Activated naive CD8-positive, alpha-beta T cell treated with anti-CD3 and anti-CD28 coated beads, Interleukin-2, amount 50 U/mL, for 16 hours (primary cell): ENCODE measurements around the gene CNN1.
"Not testable (repeated sequence)": the region's sequence is repeated elsewhere in the genome, so short reads cannot be mapped to it uniquely, and the experiment has no call there.

Experiments
- DNase-seq: peaks from one replicate; pipeline ENCODE4 v3.0.0-alpha.2; 2020; ENCODE audit warnings: low read depth, low spot score

CNN1 gene

DNA sequence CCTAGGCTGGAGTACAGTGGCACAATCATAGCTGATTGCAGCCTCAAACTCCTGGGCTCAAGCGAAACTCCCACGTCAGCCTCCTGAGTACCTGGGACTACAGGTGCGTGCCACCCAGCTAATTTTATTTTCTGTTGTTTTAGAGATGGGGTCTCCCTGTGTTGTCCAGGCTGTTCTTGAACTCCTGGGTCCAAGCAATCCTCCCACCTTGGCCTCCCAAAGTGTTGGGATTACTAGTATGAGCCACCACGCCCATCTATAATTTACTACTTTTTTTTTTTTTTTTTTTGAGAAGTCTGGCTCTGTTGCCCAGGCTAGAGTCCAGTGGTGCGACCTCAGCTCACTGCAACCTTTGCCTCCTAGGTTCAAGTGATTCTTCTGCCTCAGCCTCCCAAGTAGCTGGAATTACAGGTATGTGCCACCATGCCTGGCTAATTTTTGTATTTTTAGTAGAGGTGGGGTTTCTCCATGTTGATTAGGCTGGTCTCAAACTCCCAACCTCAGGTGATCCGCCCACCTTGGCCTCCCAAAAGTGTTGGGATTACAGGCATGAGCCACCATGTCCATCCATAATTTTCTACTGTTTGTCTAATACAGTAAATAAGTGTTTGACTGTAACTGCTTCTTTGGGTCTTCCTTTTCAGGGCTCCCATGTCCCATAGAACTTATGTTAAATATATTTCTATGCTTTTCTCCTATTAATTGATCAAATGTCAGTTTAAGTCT is 25.6 kb downstream of the CNN1 start:
- DNase-seq: not testable (repeated sequence)

DNA sequence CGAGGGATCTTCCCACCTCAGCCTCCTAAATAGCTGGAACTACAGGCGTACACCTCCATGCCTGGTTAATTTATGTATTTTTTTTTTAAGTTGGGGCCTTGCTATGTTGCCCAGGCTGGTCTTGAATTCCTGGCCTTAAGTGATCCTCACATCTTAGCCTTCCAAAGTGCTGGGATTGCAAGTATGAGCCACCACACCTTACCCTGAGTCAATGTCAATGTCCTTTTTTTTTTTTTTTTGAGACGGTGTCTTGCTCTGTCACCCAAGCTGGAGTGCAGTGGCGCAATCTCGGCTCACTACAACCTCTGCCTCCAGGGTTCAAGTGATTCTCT is 27.0 kb downstream of the CNN1 start:
- not testable (repeated sequence) for DNase-seq

DNA sequence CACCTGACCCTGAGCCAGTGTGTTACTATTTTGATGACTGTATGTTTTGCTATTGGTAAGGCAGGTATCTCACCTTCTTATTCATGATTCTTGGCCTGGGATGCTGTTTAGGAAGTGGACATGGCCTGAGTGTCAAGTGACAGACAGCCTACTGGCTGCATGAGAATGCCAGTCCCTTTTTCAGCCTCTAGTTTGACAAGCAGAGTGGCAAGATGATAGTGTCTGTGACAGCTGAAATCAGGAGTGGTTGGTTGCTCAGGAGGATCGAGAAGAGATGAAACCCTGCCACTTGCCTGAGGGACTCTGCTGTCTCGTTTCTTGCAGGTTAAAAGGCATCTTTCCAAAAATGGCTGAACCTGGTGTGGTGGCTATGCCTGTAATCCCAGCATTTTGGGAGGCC is 27.5 kb downstream of the CNN1 start:
- DNase-seq: no peak

DNA sequence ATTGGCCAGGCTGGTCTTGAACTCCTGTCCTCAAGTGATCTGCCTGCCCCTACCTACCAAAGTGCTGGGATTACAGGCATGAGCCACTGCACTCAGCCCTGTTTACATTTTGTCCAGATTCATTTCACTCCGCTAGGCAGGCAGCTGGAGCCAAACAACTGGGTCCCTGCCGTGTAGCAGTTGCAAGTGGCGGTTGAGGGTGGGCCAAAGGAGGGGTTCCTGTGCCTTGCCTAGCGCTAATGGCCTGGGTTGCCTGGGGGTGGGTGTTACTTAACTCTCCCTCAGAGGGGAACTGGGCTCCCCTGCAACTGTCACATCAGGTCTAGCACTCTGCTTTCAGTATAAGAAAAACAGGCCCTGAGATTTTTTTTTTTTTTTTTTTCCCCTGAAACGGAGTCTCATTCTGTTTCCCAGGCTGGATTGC is 31.4 kb downstream of the CNN1 start:
- no peak for DNase-seq

DNA sequence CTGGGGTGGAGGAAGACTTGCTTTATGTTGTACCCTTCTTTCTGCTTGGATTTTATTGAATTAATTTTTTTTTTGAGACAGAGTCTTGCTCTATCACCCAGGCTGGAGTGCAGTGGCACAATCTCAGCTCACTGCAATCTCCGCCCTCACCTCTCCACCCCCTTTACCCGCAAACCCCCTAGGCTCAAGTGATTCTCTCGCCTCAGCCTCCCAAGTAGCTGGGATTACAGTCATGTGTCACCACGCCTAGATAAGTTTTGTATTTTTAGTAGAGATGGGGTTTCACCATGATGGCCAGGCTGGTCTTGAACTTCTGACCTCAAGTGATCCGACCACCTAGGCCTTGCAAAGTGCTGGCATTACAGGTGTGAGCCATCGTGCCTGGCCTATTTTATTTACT is 34.7 kb downstream of the CNN1 start:
- DNase-seq: not testable (repeated sequence)

DNA sequence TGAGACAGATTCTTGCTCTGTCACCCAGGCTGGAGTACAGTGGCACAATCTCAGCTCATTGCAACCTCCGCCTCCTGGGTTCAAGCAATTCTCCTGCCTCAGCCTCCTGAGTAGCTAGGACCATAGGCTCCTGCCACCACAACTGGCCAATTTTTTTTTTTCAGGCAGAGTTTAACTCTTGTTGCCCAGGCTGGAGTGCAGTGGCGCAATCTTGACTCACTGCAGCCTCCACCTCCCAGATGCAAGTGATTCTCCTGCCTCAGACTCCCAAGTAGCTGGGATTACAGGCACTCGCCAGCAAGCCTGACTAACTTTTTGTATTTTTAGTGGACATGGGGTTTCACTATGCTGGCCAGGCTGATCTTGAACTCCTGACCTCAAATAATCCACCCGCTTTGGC is 35.1 kb downstream of the CNN1 start:
- not testable (repeated sequence) for DNase-seq

DNA sequence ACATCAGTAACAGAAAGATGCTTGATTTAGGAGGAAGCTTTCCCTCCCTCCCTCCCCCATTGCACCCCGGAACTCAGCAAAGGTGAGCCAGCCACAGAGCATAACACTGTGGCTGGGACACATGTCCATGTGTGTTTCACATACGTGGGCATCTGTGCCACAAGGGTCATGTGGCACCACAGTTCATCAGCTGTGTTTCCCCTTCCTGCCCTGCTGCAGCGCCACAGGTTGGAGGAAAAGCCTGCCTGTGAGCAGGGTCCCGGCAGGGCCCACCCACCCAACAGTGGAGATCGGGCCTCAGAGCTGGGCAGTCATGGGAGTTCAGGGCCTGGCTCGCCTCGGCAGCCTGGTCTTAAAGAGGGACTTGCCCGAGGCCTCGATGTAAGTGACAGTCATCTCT is 36.0 kb downstream of the CNN1 start:
- no peak for DNase-seq

DNA sequence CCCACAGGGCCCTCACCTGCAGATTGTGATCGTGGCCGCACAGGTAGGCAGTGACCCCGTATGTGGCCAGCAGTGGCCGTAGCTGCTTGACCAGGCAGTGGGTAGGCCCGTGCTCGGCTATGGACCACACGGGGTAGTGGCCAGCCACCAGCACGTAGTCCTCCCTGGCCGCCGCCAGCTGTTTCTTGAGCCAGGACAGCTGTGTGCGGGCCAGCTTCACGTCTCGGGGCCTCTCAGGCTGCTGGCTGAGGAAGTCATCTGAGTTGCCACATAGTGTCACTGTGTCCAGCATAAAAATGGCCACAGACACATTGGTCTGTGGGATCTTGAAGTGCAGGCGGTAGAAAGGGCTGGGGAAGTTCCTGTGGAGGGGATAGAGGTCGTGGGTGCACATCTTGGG is 37.6 kb downstream of the CNN1 start:
- no peak for DNase-seq

DNA sequence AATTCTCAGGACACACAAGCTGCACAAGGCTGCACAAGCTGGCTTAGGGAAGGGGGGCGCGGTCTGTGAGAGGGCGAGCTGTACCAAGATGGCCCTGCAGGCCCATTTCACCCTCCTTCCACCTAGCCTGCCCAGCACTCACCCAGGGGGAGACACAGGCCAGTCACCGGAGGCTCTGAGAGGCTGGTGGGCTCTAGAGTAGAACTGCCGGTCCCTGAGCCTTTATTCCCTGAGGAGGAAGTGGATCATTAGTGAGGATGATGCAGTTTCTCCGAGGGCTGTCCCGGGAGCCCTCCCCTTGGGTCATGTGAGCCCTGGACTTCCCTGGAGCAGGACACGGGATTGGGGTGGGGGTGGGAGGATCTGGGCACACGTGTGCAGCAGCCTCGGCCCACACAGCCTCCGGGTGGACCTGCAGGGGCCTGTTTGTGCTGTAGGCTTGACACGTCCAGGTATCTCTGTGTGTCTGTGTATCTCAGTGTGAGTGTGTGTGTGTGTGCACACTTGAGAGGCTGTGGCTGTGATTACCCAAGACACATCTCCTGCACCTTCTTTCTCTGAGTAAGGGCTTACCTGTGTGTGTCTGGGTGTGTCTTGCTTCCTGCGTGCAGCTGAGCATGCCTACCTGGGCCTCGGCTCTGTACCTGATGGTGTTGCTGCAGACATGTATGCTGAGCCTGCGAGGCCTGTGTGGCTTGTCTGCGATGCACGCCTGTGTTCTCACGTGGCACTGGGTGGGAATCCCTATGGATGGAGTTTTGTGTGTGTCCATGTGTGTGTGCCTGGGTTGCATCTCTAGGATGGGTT is 39.0 kb downstream of the CNN1 start, which contains the start of gene ACP5:
Gene ACP5, minus strand, starts transcription at position 195 of the 807 bp plus-strand sequence. CDS start 328 bp downstream, outside the sequence.
- no peak for DNase-seq

DNA sequence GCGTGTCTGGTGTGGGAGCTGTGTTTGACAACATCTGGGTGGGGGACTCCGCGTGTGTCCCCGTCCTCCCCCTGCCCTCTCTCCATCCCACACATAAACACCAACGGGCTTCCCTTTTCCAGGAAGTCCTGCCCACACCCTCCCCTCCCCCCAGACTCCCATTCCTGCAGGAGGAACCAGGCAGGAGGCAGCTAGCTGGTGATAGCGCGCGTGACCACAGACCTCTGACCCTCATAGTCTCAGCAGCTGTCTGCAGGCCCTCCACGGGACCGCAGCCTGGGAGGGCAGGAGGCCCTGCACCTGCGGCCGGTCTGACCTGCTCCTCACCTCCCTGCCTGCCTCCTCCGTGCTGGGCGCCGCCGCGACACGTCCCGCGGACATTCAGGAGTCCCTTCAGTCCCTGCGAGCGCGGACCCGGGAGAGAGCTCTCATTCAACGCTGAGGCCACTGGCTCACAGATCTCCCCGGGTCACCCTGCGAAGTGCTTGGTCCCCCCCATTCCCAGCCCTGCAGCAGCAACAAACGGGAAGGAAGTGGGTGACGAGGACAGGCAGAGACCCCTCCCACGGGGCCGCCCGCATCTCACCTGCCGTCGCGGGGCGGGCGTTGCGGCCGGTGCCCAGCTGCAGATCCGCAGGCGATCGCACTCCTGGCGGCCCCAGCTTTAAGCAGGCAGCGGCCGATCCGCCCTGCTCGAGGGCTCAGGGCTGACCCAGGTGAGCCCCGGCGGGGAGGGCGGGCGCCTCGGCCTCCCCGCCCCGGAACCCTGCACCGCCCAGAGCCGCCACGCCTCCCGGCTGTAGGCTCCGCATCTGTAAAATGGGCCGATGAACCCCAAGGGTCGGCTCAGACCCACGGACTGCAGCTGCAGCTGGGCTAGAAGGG is 39.8 kb downstream of the CNN1 start:
- DNase-seq: no peak

DNA sequence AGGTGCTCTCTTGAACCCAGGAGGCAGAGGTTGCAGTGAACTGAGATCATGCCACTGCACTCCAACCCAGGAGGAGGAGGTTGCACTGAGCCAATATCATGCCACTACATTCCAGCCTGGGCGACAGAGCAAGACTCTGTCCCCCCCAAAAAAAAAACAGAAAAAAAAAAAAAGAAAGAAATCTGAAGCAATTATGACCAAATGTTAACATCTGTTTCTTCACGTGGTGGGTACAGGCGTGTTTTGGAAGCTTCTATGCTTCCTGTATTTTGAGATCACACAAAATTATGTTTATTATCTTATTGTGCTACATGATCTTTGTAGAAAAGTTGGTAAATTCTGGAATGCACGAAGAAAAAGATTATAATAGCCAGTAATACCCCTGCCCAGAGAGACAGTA is 41.5 kb downstream of the CNN1 start:
- DNase-seq: no peak

DNA sequence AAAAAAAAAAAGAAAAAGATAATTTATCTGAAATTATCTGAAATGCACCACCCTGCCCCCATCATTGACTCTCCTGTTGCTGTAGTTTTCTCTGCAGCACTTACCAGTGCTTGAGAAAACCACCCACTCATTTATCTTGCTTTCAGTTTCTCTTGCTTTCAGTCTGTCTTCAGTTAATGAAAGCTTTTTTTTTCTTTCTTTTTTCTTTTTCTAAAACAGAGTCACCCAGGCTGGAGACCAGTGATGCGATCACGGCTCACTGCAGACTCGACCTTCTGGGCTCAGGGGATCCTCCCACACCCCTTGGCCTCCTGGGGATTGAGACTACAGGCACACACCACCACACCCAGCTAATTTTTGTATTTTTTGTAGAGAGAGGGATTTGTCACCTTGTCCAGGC is 43.1 kb downstream of the CNN1 start:
- DNase-seq: peak; percentile 19

DNA sequence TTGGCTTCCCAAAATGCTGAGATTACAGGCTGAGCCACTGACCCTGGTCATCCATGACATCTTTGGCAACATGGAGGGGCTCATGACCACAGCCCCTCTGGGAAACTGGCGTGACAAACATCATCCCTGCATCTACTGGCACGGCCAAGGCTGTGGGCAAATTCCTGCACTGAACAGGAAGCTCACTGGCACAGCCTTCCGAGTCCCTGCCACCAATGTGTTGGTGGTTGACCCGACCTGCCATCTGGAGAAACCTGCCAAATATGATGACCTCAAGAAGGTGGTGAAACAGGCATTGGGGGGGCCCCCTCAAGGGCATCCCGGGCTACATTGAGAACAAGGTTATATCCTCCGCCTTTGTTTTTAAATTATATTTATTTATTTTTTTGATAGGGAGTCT is 47.7 kb downstream of the CNN1 start:
- DNase-seq: no peak

DNA sequence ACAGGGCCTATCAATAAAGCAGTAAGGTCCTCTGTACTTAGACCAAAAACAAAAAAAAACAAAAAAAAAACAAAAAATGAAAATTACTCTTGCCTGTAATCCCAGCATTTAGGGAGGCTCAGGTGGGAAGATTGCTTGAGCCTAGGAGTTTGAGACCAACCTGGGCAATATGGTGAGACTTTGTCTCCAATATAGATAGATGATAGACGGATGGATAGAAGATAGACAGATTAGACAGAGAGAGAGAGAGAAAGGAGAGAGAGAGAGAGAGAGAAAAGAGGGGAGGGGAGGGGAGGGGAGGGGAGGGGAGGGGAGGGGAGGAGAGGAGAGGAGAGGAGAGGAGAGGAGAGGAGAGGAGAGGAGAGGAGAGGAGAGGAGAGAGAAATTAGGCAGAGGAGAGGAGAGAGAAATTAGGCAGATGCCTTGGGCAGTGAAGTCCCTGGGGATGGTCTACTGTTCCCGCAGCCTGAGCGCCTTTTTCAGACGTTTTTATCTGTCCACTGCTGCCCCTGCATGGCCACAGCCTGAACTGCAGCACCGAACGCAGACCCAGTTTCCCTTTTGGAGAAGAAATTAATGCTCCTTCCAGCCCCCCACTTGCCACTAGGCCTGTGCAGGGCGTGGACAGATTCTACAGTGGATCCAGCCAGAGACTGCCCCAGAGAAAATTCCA is 48.8 kb downstream of the CNN1 start:
- DNase-seq: peak; percentile 61

DNA sequence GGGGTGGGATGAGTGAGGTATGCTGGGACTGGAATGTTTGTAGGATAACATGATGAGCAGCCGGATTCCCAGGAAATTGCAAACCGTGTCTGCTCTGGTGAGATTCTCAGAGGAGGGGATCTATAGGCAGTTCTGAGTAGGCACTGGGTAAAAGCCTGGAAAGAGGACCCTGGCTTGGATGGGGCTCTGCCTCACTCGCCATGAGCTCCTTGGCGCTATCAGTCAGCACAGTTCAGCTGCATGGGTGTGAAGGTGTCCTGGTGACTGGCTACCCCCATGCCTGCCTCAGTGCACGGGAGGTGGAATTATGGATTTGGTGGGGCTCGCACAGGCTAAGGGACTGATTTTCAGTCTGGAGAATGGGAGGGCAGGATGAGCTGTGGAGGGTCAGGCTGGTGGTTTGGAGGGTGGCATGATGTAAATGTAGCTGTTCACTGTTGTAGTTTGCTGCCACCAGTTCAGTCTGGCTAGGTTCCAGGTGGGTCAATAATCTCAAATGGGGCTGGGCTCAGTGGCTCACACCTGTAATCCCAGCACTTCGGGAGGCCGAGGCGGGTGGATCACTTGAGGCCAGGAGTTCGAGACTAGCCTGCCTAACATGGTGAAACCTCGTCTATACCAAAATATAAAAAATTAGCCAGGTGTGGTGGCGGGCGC is 49.5 kb downstream of the CNN1 start:
- no peak for DNase-seq

DNA sequence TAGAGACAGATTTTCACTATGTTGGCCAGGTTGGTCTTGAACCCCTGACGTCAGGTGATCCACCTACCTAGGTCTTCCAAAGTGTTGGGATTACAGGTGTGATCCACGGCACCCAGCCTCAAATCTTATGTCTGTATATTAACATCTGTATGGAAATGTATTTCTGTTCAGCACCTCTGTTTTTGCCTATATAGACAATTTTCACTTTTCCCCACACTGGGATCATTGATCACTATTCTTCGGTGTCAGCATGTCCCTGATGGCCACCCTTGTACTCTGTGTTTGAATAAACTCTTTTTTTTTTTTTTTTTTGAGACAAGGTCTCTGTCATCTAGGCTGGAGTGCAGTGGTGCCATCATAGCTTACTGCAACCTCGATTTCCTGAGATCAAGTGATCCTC is 55.4 kb downstream of the CNN1 start:
- no peak for DNase-seq

DNA sequence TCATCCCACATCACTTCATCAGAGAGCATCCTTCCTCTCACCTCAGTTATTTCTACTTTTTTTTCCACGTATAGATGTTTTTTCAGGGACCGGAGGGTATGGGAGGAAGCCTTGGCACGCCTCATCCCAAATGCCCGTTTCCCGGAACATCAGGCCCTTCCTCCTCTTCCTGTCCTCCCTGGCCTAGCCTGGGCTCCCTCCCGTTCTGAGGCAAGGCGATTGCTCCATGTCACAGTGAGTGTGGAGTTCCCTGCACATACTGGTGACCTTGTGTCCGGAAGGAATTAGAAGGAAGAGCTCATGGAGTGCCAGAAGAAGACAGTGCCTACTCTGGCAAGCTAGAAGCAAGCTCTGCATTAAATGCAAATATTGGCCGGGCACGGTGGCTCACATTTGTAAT is 57.5 kb downstream of the CNN1 start:
- no peak for DNase-seq

DNA sequence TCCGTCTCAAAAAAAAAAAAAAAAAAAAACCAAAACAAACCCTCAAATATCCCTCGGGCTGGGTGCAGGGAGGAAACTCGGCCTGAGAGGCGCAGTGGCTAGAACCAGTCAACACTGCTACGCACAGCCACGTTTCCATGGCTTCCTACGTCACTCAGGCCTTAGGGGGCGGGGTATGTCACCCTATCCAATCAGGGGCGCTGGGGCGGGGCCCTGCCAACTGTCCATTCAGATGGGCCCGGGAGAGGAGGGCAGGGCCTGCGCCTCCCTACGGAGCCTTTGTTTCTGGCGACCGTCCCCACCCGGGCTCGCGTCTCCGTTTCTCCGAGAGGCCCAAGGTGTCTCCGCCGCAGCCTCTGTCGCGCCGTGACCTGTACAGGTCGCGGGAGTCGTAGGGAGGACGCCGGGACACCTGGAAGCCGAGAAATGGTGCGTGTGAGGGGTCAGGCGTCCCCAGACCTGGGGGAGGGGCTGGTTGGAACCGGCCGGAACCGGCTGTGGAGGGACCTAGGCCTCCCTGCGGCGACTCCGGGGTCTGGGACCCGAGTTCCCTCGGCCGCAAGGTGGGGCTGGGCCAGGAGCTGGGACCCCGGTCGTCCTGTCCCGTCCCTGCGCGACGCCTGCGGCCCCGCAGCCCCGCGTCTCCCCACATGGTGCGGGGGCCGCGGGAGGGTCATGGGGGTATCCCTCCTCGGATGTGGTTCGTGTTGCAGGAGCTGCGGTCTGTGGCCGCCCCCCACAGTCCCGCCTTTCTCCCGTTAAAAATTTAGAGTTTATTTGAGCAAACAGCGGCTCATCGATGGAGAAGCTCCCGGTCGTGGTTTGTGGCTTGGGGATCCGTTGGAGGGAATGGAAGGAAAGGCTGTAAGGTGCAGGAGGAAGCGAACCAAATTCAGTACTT is 58.8 kb downstream of the CNN1 start, which contains the start of gene ZNF627:
Gene ZNF627, plus strand, starts transcription at position 282 of the 901 bp plus-strand sequence. Its CDS starts 145 bp downstream, at position 427.
- DNase-seq: peak; percentile 94

DNA sequence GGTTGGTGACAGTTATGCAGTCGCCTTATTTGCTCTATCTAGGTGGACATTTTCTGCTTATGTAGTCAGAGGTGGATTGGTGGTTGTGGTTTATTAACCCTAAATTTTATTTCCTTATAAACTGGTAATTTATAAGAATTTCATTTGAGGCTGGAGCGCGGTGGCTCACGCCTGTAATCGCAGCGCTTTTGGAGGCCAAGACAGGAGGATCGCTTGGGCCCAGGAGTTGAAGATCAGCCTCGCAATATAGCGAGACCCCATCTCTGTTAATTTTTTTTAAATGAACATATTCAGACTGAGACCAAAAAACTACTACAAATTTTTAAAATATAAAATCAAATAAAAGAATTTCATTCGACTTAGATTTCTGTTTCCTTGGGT is 59.4 kb downstream of the CNN1 start:
- no peak for DNase-seq

DNA sequence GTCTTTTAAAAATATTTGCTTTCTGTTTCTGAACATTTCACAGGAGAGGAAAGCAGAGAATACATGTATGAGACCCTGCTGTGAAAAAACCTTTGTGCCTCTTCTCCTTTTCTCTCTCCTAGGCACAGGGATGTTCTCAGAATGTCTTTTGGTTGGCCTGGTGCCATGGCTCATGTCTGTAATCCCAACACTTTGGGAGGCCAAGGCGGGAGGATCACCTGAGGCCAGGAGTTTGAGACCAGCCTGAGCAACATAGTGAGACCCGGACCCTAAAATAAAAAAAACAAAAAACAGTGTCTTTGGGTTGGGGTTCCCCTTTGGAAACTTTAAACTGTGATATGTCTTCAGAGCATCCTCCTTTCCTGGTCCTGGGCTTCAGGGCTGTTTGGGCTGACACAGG is 60.1 kb downstream of the CNN1 start:
- no peak for DNase-seq
